ENCODE results near the gene SLC23A1.
"Not testable (repeated sequence)": the region's sequence is repeated elsewhere in the genome, so short reads cannot be mapped to it uniquely, and the experiment has no call there.

Gene SLC23A1

GRCh38 chr5:139388198-139388821 is 5.2 kb upstream of the SLC23A1 start:
- no peak for DNase-seq

GRCh38 chr5:139387611-139388197 is 4.6 kb upstream of the SLC23A1 start:
- no peak for DNase-seq

- not testable (repeated sequence) for DNase-seq
These were observed 3.9 kb upstream of the SLC23A1 start for GRCh38 chr5:139386956-139387355.

- DNase-seq: no peak
These were observed 2.9 kb upstream of the SLC23A1 start for GRCh38 chr5:139386050-139386438.

- DNase-seq: peak; percentile 3
These were observed 2.3 kb upstream of the SLC23A1 start for GRCh38 chr5:139385061-139386049.

- no peak for DNase-seq
These were observed 1.5 kb upstream of the SLC23A1 start for GRCh38 chr5:139384591-139385051.

- DNase-seq: no peak
These were observed 995 bp upstream of the SLC23A1 start for GRCh38 chr5:139383993-139384590.

- no peak for DNase-seq
These were observed 290 bp downstream of the SLC23A1 start for GRCh38 chr5:139382807-139383206.

- DNase-seq: no peak
These were observed 998 bp downstream of the SLC23A1 start for GRCh38 chr5:139381837-139382761.

- no peak for DNase-seq
These were observed 3.3 kb downstream of the SLC23A1 start for GRCh38 chr5:139379626-139380449.

- no peak for DNase-seq
These were observed 4.1 kb downstream of the SLC23A1 start for GRCh38 chr5:139378941-139379361.

- no peak for DNase-seq
These were observed 4.8 kb downstream of the SLC23A1 start for GRCh38 chr5:139378101-139378825.

- no peak for DNase-seq
These were observed 5.9 kb downstream of the SLC23A1 start for GRCh38 chr5:139377226-139377625.

GRCh38 chr5:139376364-139376763 is 6.7 kb downstream of the SLC23A1 start:
- DNase-seq: no peak

GRCh38 chr5:139374909-139375308 is 8.2 kb downstream of the SLC23A1 start:
- no peak for DNase-seq

GRCh38 chr5:139371482-139372435 is 11.3 kb downstream of the SLC23A1 start:
- no peak for DNase-seq

GRCh38 chr5:139369181-139369580 is 13.9 kb downstream of the SLC23A1 start:
- DNase-seq: no peak

GRCh38 chr5:139368613-139369012 is 14.5 kb downstream of the SLC23A1 start:
- DNase-seq: no peak

GRCh38 chr5:139364466-139364865 is 18.6 kb downstream of the SLC23A1 start:
- DNase-seq: no peak

Measured in NCI-H146 (cell line).